CD14-positive monocyte (primary cell): ENCODE measurements around the gene KRTAP13-2. TPM values are rescaled to one million over a fixed set of nuclear protein-coding genes. Genes with fewer than 3 reads are reported as not detected.

Source experiments
- DNase-seq, 3 donors: peaks; one replicate each; pipeline ENCODE4 v3.0.0-alpha.2; 2011 to 2022
- H2AFZ ChIP-seq: 2 replicates; pipeline ENCODE4 v1.6.0; 2012; ENCODE audit warnings: mild to moderate bottlenecking, low read depth, low read length, inconsistent platforms; ENCODE audit not compliant: insufficient read depth, poor library complexity, severe bottlenecking
- H3K27ac ChIP-seq, 2 donors: 1 replicate in 1 of 2; 2 replicates in 1 of 2; pipeline ENCODE4 v1.5.1; 2012 to 2013; ENCODE audit warnings: low read length in 2 of 2, control low read depth in 1 of 2, inconsistent platforms in 1 of 2, low read depth in 1 of 2, mild to moderate bottlenecking in 1 of 2
- H3K27me3 ChIP-seq, 2 donors: one replicate each; pipeline versions ENCODE4 v1.6.0 to v1.6.1; 2011 to 2013; ENCODE audit warnings: low read length in 2 of 2; ENCODE audit not compliant: control insufficient read depth in 2 of 2, insufficient read depth in 2 of 2
- H3K36me3 ChIP-seq, 2 donors: replicated peaks in 1 of 2; 1 replicate in 1 of 2; 2 replicates in 1 of 2; pipeline versions ENCODE4 v1.5.1 to v1.6.1; 2012 to 2013; ENCODE audit warnings: low read length in 2 of 2, control low read depth in 1 of 2, inconsistent platforms in 1 of 2, mild to moderate bottlenecking in 1 of 2; ENCODE audit not compliant: insufficient read depth in 2 of 2, control insufficient read depth in 1 of 2
- H3K4me1 ChIP-seq, 2 donors: 1 replicate in 1 of 2; 2 replicates in 1 of 2; pipeline versions ENCODE4 v1.5.1 to v1.6.1; 2012 to 2013; ENCODE audit warnings: low read length in 2 of 2, control low read depth in 1 of 2, inconsistent platforms in 1 of 2, mild to moderate bottlenecking in 1 of 2, moderate library complexity in 1 of 2; ENCODE audit not compliant: insufficient read depth in 2 of 2, control insufficient read depth in 1 of 2
- H3K4me2 ChIP-seq: replicated peaks from 2 replicates; pipeline ENCODE3; 2012; ENCODE audit warnings: low read length, moderate library complexity, mild to moderate bottlenecking; ENCODE audit not compliant: poor library complexity, severe bottlenecking; ENCODE audit errors: extremely low read depth
- H3K4me3 ChIP-seq, 3 experiments: fragments of 200-600 bp in 1 of 3; sonication (generic) in 1 of 3; replicated peaks in 1 of 3; 1 replicate in 2 of 3; 2 replicates in 1 of 3; pipeline ENCODE4 v1.5.1; 2011 to 2013; ENCODE audit warnings: low read length in 3 of 3, mild to moderate bottlenecking in 3 of 3, control low read depth in 2 of 3, low read depth in 2 of 3, inconsistent platforms in 1 of 3, moderate library complexity in 1 of 3
- H3K79me2 ChIP-seq: 2 replicates; pipeline ENCODE4 v1.6.0; 2012; ENCODE audit warnings: mild to moderate bottlenecking, control low read depth, inconsistent platforms, low read length, moderate library complexity; ENCODE audit not compliant: insufficient read depth
- H3K9ac ChIP-seq: 2 replicates; pipeline ENCODE4 v1.6.0; 2017; ENCODE audit warnings: low read length, mild to moderate bottlenecking; ENCODE audit not compliant: insufficient read depth, poor library complexity, severe bottlenecking
- H3K9me3 ChIP-seq, 2 donors: replicated peaks in 1 of 2; 1 replicate in 1 of 2; 2 replicates in 1 of 2; pipeline versions ENCODE4 v1.5.1 to v1.6.1; 2012 to 2013; ENCODE audit warnings: low read length in 2 of 2, control low read depth in 1 of 2; ENCODE audit not compliant: control insufficient read depth in 1 of 2, insufficient read depth in 1 of 2
- H4K20me1 ChIP-seq: 2 replicates; pipeline ENCODE4 v1.6.0; 2012; ENCODE audit warnings: mild to moderate bottlenecking, low read length, control low read depth, moderate library complexity; ENCODE audit not compliant: insufficient read depth
- H3K27ac Mint-ChIP-seq, 7 donors: one replicate each; pipeline ENCODE4 v1.8.0; 2020; ENCODE audit warnings: mild to moderate bottlenecking in 7 of 7, mixed read lengths in 7 of 7, moderate library complexity in 6 of 7, inconsistent platforms in 2 of 7
- H3K27me3 Mint-ChIP-seq, 3 donors: one replicate each; pipeline ENCODE4 v1.8.0; 2021 to 2022; ENCODE audit warnings: low read depth in 3 of 3, mild to moderate bottlenecking in 3 of 3, mixed read lengths in 3 of 3, moderate library complexity in 3 of 3, inconsistent platforms in 1 of 3
- H3K36me3 Mint-ChIP-seq, 2 donors: one replicate each; pipeline ENCODE4 v1.8.0; 2020; ENCODE audit warnings: mixed read lengths in 2 of 2, inconsistent platforms in 1 of 2, mild to moderate bottlenecking in 1 of 2
- H3K4me1 Mint-ChIP-seq: one replicate; pipeline ENCODE4 v1.8.0; 2020; ENCODE audit warnings: mild to moderate bottlenecking, mixed read lengths
- H3K4me3 Mint-ChIP-seq, 2 donors: one replicate each; pipeline ENCODE4 v1.8.0; 2020; ENCODE audit warnings: mild to moderate bottlenecking in 2 of 2, mixed read lengths in 2 of 2, moderate library complexity in 1 of 2
- H3K9me3 Mint-ChIP-seq, 7 donors: one replicate each; pipeline ENCODE4 v1.8.0; 2020 to 2022; ENCODE audit warnings: mixed read lengths in 7 of 7, mild to moderate bottlenecking in 6 of 7, moderate library complexity in 6 of 7, inconsistent platforms in 2 of 7
- CTCF ChIP-seq: fragments of 200-600 bp; IDR thresholded peaks from one replicate; pipeline ENCODE4 v1.8.0; 2022; ENCODE audit warnings: antibody characterized with exemption, mild to moderate bottlenecking
- WGBS: methylation state at CpG from one replicate; pipeline ENCODE4 v1.1.5; 2013; ENCODE audit warnings: missing lambda C conversion rate; ENCODE audit not compliant: insufficient coverage; 5-methylcytosine and 5-hydroxymethylcytosine counted together
- intact Hi-C, 2 donors: fragments of 100-400 bp; cut with micrococcal nuclease; formaldehyde crosslinking; loops; one replicate each; pipeline versions ENCODE4 v1.15.0 to v1.15.1; 2023
- polyA minus RNA-seq: library from RNA; depleted of rRNA, polyadenylated mRNA; stranded (reverse); fragments of >200 nt; gene quantifications from 2 replicates; pipeline ENCODE4 v1.2.3, GENCODE V29; 2012
- polyA plus RNA-seq, 3 donors: library from polyadenylated mRNA; depleted of rRNA in 1 of 3; unstranded in 2 of 3; stranded (reverse) in 1 of 3; fragments of 300-500 nt in 2 of 3; fragments of >200 nt in 1 of 3; fragmentation: Illumina TruSeq in 2 of 3; gene quantifications; 1 replicate in 2 of 3; 2 replicates in 1 of 3; pipeline ENCODE4 v1.2.3, GENCODE V29; 2012 to 2021
- total RNA-seq, 12 experiments: library from RNA in 1 of 12; stranded (reverse) in 1 of 12; fragments of 120-200 nt in 1 of 12; gene quantifications; one replicate each; pipeline ENCODE4 v1.2.4 and lab custom pipeline; 2013 to 2026; ENCODE audit warnings: mixed read lengths in 6 of 12, inconsistent platforms in 1 of 12

Gene KRTAP13-2, protein sequence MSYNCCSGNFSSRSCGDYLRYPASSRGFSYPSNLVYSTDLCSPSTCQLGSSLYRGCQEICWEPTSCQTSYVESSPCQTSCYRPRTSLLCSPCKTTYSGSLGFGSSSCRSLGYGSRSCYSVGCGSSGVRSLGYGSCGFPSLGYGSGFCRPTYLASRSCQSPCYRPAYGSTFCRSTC
- not detected for total RNA-seq (2013)
- polyA plus RNA-seq (not detected), polyA minus RNA-seq (not detected in 2 replicates), total RNA-seq (lab: John Stamatoyannopoulos, UW) (0 to 0.15 (median 0) reads per million in 11 experiments)

DNA sequence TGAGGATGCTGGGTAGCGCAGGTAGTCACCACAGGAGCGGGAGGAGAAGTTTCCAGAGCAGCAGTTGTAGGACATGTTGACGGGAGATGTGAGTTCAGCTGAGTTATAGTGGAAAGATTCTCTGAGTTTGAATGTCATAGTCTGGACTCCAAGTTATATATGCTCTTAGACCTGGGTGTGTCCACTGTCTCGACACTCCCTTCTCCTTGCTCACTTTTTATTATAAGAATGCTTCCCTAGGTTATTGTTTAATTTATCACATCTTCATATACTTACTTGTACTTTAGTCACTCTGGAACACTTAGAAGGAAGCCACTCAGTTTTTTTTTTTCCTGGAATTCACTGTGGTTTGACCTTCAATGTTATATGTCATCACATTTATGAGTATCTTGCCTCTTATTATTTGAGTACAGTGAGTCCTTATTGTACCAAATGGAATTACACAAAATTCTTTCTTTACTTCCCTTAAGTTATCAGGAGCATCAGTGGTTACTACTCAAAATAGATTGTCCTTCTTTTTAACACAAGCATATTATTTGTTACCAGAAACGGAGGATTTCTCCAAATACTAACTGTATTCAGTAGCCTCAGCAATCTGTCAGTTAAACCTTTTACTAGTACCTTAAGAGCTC is at the start of gene KRTAP13-2:
TSS of gene KRTAP13-2 (minus strand) at position 133 of the 632 bp plus-strand sequence. CDS start at position 75, 58 bp downstream.
- H3K9me3 Mint-ChIP-seq: peaks cover 0 to 9% (median 3%) of the 10 kb centered on the region in 7 donors
- no peaks in the 10 kb centered on the region for H3K4me1 Mint-ChIP-seq
- H3K36me3 Mint-ChIP-seq: no peaks in the 10 kb centered on the region
- intact Hi-C loops: no loop called here
- no peak within 1 kb of the TSS for H3K4me3 Mint-ChIP-seq
- H3K9ac ChIP-seq: no peak within 1 kb of the TSS
- TF ChIP-seq CTCF: no peak
- H3K4me1 ChIP-seq: no peaks in the 10 kb centered on the region
- no peaks in the 10 kb centered on the region for H4K20me1 ChIP-seq
- no peaks in the 10 kb centered on the region for H3K27me3 ChIP-seq
- no peak within 1 kb of the TSS for H2AFZ ChIP-seq
- 100% methylated on average over 1 of the region's 5 CpGs for WGBS
- peaks cover 0 to 3% (median 1%) of the 10 kb centered on the region in 3 donors for H3K27me3 Mint-ChIP-seq
- H3K9me3 ChIP-seq: peaks cover 0 to 6% of the 10 kb centered on the region in 2 donors
- H3K27ac Mint-ChIP-seq: no peak within 1 kb of the TSS
- no peak within 1 kb of the TSS for H3K4me2 ChIP-seq
- H3K27ac ChIP-seq: no peak within 1 kb of the TSS
- no peak for DNase-seq
- H3K79me2 ChIP-seq: no peaks in the 10 kb centered on the region
- no peaks in the 10 kb centered on the region for H3K36me3 ChIP-seq
- no peak within 1 kb of the TSS for H3K4me3 ChIP-seq

- Histone ChIP-seq H4K20me1 (no peaks in the 10 kb centered on the region), H3K4me2 (no peak overlapping the region), H3K27ac (no peak overlapping the region), H3K4me1 (no peaks in the 10 kb centered on the region), H2AFZ (no peak overlapping the region), H3K9ac (no peak overlapping the region), H3K4me3 (no peak overlapping the region), H3K27me3 (no peaks in the 10 kb centered on the region), H3K79me2 (no peaks in the 10 kb centered on the region), H3K36me3 (no peaks in the 10 kb centered on the region), H3K9me3 (no peaks in the 10 kb centered on the region)
- no peak overlapping the region for H3K4me3 Mint-ChIP-seq
- intact Hi-C loops: no loop called here
- H3K9me3 Mint-ChIP-seq: peaks cover 0 to 5% (median 4%) of the 10 kb centered on the region in 7 donors
- no peaks in the 10 kb centered on the region for H3K36me3 Mint-ChIP-seq
- WGBS: 80% methylated on average over 2 of the region's 5 CpGs
- no peaks in the 10 kb centered on the region for H3K27me3 Mint-ChIP-seq
- no peaks in the 10 kb centered on the region for H3K4me1 Mint-ChIP-seq
- DNase-seq: no peak
- TF ChIP-seq CTCF: no peak
- H3K27ac Mint-ChIP-seq: no peak overlapping the region
Observed at GRCh38 chr21:30415993-30416392, 43.9 kb upstream of the KRTAP13-2 start.
